HG02623 (cell line): ENCODE results near the gene MEGF8.
A peak's percentile ranks its signal among the peaks of the same experiment; 100 is the strongest.

Source experiments
- ATAC-seq: cut with Tn5 transposase; IDR thresholded peaks from one replicate; pipeline ENCODE4 v1.9.1; 2021; ENCODE audit warnings: moderate library complexity; ENCODE audit not compliant: unreplicated experiment

Gene MEGF8

DNA sequence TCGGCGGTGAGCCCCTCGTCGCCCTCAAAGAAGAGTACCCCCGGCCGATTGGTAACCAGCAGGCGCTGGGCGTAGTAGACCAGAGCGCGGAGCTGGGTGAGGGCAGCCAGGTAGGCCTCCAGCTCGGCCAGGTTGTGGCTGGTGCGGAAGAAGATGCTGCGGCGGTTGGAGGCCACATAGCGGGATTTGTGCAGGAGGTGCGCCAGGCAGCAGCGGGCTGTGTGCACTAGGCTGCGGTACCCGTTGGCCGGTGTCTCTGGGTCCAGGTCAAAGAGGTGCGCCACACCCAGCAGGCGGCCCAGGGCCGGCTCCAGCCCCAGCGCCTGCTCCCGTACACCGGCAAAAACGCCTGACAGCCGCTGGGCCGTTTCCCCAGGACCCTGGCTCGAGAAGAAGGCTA lies 84.9 kb downstream of the MEGF8 start:
- no peak for ATAC-seq

DNA sequence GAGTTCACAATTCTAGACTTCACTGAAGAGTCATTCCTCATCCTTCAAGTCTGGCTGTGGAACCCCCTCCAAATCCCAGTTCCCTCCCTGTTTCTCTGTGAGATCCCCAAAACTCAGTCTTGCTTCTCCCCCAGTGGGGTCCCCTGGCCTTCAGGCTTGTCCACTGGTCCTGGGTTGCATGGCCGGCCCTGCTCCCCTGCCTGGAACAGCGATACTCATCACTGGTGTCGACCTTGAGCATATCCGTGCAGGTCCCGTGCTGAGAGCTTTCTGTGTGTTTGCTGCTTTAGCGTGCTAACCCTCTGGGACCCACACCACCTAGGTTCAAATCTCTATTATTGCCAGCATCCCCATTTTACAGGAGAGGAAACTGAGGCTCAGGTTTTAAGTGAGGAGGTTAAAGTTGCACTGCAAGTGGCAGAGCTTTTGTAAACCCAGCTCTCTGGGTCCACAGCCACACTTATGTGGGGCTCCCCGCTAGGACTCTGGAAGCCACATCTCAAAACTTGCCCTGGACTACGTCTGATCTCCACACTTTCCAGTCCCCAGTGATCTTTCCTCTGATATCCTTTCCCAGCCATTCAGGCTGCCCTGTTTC lies 86.2 kb downstream of the MEGF8 start:
- ATAC-seq = no peak

DNA sequence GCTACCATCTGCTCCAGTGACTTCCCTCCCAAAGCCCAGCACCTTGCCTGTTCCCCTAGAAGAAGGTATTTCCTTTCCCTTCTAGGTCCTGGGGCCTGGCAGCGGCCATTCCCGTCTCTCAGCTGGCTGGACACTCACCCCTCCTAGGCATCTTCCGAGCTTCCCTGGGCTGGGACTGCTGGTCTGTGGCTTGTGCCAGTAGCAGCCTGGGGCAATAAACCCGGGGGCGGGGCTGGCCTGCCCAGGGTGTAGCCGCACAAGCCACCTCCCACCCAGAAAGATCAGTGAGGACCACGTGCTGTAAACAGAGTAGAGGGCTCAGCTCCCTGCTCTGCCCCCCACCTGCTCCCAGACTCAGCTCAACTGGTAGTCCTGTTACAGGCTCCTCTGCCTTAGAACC lies 86.8 kb downstream of the MEGF8 start:
- ATAC-seq = no peak

DNA sequence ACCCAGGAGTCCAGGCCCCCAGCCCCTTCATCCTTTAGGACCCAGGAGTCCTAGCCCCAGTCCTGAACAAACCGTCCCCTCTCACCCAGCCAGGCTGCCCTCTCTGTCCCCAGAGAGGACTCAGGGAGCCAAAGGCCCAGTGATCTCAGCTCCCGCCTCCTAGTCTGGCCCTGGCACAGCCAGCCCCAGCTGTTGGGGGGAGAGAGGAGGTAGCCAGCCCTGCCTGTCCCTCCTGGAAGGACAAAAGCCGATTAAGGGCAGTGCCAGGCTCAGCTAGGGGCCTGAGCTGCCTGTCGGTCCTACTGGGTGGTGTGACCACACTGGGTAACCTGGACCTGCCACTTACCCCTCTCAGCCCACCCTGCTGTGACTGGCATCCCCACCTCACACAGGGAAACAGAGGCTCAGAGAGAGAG lies 87.2 kb downstream of the MEGF8 start:
- ATAC-seq = no peak

DNA sequence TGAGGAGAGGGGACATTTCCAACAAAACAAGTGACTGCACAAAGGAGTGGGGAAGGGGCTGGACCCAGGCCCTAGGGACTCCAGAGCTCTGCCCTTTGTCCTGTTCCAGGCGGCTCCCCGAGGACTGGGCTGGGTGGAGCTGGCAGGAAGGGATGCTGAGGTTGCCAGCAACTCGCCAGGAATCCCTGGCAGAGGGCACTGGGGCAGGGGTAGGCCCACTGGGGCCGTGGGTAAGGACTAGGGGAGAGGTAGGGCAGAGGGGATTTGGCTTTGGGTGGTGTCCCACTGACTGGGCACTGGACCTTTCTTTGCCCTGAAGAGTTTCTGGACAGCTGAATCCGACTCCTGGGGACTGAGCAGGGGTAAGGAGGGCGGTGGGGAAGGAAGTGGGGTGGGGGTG lies 93.9 kb downstream of the MEGF8 start:
- no peak for ATAC-seq

DNA sequence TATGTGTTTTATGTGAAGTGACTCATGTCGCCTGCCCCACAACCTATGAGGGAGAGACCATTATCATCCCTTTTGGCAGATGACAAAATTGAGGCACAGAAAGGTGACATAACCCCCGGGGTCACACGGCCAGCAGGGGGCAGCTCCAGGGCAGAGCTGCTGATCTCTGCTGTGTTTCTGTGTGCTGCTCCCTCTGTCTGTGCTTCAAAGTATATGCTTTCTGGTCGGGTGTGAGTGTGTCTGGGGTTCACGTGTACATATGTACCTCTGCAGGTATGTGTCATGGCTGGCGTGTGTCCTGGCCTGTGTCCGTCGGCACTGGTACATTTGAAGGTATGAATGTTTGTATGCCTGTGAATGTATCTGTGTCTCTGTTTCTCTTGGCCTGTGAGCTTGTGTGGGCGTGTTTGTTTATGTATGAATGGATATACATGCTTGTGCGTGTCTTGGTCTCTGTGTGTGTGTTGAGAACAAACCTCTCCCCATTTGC lies 94.7 kb downstream of the MEGF8 start:
- ATAC-seq = no peak

DNA sequence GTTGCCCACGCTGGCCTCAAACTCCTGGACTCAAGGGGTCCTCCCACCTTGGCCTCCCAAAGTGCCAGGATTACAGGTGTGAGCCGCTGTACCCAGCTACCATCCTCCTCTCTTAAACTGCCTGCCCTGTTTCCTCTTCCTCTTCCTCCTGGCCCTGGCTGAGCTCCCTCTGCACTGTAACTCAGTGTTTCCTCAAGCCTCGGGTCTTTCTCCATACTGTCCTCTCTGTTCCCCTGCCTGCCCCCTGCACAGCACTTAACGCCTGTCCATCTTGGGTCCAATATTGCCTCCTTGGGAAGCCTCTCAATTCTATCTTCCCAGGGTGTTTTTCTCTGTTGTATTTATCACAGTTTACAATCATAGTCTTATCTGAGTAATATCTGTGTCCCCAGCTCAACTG lies 95.7 kb downstream of the MEGF8 start:
- ATAC-seq = no peak

DNA sequence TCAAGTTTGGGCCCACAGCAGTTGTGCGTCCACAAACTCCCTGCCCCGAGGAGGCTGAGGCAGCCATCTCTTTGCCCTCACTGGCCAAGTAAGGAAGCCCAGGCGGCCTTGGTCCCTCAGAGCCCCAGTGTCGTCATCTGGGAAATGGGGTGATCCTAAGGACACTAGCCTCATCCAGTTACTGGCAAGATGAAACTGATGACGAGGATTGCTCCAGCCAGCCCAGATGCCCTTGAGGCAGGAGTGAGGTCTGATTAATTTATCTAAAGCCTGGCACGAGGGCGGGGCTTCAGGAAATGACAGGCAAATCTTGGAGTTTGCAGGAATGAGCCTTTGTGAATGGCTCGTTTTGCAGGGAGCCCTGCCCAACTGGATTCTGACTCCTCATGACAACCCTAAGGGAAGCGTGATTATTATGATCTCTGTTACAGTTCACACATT lies 96.2 kb downstream of the MEGF8 start:
- no peak for ATAC-seq

DNA sequence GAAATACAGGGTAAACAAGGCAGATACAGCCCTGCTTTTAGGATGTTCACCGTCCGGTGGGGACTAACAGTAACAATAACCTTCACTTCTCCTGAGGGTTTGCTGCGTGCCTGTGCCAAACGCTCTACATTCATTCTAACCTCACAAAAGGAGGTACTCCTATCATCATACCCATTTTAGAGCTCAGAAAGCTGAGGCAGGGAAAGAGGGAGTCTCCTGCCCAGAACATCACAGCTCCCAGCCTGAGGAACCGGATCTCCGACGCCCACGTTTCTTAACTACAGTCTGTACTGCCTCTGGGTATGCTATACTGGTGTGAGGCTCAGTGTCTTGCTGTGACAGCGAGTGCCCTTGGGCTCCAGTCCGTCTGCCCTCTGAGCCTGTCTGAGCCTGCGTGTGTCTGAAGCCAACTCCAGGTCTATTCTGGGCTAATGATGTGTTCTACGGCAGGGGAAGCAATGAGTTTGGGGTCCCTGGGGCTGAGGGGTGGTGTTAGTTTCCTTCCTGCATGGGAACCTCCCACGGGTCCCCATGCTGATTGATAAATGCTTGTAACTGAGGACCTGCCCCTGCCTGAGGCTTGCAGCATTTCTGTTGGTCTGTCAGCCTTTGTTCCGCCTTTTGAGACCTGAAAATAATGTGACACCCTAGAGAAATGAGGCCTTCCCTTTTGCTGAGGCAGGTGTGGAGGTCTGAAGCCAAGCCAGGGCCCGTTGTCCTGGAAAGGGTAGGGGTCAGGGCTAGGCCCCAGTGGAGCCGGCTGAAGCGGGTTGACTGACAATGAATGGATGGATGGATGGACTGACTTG lies 96.9 kb downstream of the MEGF8 start:
- no peak for ATAC-seq

DNA sequence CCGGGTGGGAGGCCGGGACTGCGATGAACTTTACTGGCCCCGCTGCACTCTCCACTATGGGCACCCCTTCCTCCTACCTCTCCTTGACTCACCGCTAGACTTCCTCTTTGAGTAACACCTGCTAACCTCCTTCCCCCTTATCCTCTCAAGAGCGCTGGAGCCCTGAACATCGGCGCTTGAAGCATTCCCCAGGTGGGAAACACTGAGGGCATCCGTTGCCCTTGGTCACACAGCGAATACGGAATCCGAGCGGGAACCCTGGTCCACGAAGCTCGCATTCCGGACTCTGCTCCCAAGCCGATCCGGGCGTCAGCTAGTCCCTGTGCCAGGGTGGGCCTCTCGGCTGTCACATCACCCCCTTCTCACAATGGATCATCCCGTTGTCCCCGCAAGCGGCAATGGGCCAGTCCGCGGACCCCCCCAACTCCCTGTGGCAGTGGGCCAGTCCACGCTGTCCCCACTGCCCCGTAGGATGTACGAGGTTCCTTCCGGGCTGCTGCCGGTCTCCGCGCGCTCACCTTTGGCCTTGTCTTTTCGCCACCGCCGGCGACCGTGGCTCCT lies 97.5 kb downstream of the MEGF8 start:
- ATAC-seq = peak; percentile 34

DNA sequence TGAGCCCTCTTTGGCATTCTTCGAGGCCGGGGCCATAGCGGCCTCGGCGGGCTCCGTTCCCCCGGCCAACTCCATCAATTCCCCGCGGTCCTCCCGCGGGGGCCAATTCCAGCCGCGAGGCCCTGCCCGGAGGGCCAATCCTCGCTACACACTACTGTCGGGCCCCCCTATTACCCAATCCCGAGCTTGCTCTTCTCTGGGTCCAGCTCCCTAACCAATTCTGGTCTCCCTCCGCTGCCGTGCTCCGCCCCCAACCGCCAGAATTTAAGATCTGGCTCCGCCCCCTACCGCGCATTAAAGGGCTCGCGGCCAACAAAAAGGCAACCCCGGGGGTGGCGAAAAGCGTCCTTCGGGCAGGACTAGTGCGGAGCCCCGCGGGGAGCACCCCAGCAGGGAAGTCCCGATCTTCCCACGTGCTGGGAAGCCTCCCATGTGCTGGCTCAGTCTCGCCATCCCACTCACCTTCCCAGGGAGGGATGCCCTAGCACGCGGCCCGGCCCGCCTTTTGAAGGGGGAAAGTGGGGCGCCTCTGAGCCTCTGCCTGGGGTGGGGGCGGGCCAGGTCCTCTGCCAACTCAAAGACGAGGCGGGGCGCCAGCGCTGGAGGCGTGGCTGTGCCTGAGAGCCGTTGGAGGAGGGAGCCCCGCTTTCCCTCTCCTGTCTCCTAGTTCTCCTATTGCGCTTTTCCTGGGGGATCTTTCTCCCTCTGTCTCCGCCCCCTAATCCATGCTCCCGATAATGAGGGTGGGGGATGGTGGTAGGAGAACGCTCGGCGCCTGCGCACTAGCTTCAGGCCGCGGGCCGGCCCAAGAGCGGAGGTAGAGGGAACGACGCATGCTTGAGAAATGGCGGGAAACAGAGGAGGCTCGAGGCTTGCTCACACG lies 98.3 kb downstream of the MEGF8 start:
- peak; percentile 92 for ATAC-seq

DNA sequence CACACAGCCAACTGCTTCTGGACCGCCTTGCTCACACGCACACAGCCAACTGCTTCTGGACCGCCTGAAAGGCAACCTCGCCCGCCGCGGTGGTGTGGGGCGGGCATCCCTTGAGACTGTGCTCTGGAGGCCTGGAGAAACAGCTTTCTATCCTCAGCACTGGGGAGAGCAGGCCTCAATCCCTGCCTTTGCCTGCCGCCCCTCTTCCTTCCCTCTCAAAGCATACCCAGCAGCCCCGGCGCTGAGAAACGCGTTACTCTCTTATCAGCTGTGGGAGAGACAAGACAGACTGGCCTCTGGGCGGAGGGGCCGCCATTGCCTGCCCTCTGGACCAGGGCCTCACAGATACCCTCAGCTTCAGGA lies 98.9 kb downstream of the MEGF8 start:
- ATAC-seq = no peak

DNA sequence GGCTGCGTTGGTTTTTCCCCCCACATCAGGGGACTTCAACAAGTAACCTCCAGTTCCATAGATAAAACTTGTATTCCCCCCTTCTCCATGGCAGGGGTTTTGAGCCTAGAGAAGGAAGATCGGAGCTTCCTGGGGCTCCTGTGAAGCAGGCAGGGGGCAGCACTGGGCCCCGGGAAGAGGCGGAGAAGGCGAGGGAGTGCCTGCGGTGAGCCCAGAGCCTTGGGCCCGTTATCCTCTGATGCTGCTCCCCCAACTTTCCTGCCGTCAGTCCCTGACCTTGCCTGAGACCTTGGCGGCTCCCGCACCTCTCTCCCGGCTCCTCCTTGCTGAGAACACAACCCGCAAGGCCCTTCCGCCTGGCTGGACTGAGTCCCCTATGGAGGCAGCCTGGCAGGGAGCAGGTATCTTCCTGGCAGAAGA lies 99.3 kb downstream of the MEGF8 start:
- no peak for ATAC-seq

DNA sequence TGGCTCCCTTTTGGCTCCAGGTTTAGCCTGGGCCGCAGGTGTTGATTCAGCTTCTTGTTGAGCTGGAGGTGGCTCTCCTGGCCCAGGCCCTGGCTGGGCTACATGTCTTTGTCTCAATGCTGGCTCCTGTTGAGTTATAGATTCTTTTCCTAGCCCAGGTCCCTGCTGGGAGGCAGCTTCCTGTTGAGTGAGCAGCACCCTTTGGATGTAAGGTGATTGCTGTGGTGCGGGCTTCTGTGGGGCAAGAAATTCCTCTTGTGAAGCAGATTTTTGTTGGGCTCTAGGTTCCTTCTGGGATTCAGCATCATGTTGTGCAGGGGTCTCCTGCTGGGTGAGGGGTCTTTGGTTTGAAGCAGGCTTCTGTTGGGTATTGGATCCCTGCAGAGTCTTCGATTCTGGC lies 101.2 kb downstream of the MEGF8 start:
- ATAC-seq = no peak

DNA sequence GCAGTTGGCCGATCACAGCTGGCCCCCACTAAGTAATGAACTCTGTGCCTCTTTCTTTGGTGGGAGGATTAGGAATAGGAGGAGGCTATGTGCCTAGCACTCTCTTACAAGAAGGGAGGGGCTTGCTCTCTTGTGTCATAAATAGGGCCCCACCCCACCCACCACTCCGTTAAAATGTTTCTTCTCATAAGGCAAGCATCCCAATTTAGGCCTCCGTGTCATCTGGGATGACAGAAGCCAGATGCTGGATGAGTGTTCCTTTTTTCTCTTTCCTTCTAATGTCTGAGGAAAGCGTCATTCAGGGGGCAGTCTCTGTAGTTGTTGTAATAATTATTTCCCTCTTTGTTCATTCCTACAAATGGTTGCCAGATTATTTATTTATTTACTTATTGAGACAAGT lies 101.9 kb downstream of the MEGF8 start, which contains the start of gene LIPE:
Gene LIPE (minus strand): TSS at position 76 of the 400 bp plus-strand sequence. CDS start 239 bp downstream, outside the sequence.
- no peak for ATAC-seq
